HG02623 (cell line): ENCODE measurements around the gene ALOXE3.

Experiments used
- ATAC-seq: cut with Tn5 transposase; IDR thresholded peaks from one replicate; pipeline ENCODE4 v1.9.1; 2021; ENCODE audit warnings: moderate library complexity; ENCODE audit not compliant: unreplicated experiment

Gene ALOXE3

DNA sequence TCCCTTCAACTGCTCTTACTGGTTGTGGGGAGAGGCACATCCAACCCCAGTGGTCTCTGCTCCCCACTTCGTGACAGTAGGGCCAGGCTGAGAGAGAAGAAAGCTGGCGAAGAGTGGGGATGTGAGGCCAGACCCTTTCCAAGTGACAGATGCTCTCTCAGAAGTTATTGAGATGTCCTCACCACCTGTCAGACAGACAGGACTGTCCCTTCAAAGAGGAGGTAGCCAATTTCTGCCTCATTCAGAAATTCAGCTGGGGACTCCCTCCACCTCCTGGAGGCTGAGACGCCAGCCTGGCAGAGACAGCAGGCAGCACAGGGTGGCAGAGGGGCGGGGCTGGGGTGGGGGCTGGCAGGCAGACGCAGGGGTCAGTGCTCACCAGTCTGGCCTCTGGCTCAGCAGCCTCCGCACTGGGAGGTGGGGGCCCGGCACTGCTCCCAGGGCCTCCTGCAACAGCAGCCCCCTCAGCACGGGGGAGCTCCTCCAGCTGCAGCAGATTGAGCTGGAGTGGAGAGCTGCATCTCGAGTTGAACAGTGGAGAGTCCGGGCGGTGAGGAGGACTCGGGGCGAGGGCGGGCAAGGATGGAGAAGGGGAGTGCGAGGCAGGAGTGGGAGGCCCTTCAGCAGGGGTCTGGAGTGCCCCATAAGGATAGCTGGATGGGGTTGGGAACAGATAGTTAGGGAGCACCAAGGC is 24.7 kb upstream of the ALOXE3 start:
- no peak for ATAC-seq

DNA sequence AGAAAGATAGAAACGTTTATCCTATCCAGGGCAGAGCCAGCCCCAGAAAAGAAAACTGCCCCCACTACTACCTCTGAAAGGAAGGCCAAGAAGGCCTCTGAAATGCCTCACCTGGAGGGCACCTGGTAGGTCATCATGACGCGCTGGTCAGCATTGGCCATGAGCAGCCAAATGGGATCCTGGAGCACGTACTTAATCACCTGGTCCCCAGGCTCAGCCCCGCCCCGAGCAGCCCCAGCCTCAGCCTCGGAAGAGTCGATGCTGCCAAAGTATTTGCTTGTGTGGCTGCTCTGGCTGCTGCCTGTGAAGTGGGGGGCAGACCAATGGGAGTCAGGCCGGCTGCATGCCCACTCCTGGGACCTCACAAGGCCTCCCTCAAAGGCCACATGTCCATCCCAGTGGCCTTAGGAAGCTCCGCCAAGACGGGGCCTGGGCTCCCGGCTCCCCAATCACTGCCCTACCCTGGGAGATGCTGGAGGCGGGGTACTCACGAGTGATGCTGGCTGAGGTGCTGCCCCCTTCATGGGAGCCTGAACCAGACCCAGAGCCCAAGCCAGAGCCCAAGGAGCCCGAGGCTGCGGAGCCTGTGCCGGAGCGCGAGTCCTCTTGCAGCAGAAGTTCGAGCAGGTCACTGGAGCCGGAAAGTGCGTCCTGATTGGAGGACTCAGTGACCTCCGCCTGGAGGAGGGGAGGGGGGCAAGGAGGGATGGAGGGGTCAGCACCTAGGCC is 24.0 kb upstream of the ALOXE3 start:
- ATAC-seq = no peak

DNA sequence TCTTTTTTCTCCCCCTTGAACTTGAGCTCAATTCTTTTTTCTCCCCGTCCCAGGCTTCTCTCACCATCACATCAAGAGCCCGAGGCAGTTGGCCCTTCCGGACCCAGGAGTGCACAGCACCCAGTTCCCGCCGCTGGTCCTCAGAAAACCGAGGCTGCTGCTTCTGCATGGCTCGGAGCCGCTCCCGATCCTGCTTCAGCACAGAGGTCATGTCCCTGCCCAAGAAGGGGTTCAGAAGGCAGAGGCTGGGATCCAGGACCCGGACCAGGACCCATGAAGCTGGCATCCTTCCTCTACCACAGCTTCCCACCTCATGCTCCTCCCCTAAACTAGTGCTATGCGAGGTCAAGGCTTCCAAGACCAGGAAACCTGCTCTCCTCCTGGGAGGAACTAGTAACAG is 23.4 kb upstream of the ALOXE3 start:
- ATAC-seq = no peak

DNA sequence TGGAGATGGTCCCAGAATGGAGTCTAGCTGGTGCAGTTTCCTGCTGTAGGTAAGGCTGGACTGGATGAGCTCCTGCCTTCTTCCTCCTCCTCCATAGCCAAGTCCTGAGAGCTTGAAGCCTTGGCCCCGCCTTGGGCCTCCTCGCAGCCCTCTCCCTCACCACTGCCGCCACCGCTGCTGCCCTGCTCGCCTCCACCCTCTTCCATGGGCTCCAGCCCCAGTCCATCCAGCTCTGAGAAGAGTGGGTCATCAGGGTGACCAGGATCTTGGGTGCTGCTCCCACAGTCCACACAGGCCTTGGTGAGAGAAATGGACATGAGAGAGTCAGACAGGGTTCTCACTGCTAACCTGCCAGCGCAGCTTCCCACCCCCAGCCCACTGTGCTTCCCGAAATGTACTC is 22.7 kb upstream of the ALOXE3 start:
- no peak for ATAC-seq

DNA sequence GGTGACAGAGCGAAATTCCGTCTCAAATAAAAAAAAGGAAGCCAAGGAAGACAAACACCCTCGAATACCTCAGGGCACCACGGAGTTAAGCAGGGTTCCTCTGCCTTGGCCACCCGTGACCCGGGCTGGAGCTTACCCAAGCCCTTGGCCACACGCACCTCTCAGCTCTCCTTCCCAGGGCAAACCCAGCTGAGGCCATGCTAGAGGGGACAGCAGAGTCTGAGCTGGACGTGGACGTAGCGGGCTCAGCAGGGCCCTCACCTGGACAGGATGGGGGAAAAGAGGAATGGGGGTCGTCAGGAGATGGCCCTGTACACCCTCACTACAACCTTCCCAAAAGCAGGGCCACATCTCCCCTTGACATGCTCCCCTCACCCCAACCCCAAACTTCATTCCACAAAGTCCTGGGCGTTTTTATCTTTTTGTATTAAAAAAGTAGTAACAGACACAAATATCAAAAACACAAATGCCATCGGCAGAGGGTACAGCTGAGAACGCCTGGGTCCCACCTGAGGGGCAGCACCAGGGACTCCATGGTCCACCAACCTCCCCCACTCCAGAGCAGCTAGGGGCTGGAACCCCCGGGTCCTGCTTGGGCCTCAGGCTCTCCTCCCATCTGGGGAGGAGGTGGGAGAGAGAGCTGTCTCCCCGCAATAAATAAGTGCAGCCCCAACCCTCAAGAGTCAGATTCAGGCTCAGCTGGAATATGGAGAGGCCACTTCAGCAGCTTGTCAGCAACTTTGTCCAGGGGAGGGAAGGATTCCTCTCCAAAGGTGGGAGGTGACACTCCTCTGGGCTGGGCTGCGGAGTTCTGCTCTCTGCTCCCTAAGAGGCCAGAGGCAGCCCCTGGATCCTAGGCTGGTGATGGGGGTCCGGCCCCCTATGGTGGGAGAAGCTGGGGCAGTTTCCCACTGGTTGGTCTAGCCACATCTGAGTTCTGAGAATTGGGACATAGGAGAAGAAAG is 22.0 kb upstream of the ALOXE3 start:
- no peak for ATAC-seq

DNA sequence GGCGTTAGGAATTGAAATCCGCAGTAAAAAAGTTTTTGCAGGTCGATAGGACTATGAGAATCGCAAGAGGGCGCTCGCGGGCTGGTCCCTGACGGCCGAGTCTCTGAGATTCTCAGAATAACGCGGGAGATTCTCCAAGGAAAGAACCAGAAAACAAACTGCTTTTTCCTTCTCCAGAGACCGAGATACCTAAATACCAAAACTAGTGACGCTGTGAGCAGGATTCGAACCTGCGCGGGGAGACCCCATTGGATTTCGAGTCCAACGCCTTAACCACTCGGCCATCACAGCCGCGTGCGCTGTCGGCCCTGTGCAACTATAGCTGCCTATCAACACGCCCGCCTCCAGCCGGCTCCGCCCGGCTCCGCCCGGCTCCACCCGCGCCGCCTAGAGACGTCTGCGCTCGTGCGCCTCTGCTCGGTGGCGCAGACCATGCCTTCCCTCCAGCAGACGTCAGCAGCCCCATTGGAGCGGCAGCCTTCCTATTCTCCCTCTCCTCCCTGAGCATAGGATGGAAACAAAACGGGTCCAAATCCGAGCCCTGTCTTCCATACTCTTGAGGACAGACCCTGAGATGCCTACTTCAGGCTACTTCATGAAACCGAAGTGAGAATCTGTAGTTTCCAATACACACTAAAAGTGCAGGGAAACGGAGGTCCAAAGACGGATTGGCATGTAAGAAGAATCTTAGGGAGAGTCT is 20.5 kb upstream of the ALOXE3 start:
- peak; percentile 83 for ATAC-seq

DNA sequence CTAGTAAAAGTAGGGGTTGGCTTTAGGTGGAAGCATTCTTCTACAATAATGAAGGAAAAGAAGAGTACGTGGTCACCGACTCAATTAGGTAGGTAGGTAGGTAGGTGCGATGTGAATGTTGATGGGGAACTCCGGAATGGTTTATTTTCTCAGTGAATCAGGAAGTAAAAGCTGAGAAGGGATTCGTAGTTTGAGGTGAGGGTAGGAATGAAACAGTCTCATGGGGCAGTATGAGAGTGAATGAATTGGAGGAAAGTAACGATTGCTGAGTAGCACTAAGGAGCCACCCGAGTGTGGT is 20.0 kb upstream of the ALOXE3 start:
- no peak for ATAC-seq

DNA sequence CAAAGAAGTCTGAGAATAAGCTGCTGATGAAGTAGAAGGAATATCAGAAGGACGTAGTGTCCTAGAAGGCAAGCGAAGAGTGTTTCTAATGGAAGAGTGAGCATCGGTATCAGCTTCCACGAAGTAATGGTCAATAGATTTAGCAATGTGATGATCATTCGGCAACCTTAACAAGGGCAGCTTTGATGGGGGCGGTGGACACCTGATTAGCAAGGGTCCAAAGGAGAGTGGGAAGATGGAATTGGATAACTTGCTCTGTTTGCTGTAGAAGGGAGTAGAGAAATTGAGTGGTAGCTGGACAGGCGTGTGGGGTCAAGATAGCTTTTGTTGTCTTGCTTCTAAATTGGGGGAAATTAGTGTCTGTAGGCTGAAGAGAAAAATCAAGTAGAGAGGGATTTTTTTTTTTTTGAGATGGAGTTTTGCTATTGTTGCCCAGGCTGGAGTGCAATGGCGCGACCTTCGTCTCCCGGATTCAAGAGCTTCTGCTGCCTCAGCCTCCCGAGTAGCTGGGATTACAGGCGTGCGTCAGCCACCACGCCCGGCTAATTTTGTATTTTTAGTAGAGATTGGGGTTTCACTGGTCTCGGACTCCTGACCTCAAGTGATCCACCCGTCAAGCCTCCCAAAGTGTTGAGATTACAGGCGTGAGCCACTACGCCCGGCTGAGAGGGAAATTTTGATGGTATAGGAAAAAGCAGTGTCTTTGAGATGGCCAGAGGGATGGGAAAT is 19.5 kb upstream of the ALOXE3 start:
- no peak for ATAC-seq

DNA sequence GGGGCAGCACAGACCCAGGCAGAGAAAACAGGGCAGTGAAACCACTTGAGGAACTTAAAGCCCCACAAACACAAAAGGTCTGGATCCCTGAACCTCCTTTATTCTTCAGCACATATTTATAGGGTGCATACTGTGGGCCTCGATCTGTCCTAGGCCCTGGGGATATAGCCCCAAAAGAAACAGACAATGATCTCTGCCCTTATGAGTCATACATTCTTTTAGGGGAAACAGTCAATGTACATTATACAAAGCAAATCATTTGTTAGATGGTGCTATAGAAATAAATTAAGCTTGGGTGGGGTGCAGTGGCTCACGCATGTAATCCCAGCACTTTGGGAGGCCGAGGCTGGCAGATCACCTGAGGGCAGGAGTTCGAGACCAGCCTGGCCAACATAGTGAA is 15.6 kb upstream of the ALOXE3 start:
- no peak for ATAC-seq

DNA sequence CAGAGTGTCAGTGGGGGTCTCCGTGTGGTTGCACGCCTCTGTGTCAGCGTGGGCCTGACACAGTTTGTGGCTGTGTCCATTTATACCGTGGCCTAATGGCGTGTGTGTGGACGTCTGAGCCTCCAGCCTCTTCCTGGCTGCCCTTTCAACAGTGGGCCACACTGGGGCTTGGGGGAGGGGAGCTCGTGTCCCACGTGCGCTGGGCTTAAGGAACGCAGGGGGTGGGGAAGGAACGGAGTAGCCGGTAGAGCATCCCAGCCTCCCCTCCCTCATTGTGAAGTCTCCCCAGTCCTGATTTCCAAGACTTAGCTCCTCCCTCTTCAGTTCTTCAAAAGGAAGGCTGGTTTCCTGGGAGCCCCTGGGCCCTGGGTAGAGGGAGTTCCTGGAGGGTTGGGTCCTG is 15.1 kb upstream of the ALOXE3 start:
- ATAC-seq = no peak

DNA sequence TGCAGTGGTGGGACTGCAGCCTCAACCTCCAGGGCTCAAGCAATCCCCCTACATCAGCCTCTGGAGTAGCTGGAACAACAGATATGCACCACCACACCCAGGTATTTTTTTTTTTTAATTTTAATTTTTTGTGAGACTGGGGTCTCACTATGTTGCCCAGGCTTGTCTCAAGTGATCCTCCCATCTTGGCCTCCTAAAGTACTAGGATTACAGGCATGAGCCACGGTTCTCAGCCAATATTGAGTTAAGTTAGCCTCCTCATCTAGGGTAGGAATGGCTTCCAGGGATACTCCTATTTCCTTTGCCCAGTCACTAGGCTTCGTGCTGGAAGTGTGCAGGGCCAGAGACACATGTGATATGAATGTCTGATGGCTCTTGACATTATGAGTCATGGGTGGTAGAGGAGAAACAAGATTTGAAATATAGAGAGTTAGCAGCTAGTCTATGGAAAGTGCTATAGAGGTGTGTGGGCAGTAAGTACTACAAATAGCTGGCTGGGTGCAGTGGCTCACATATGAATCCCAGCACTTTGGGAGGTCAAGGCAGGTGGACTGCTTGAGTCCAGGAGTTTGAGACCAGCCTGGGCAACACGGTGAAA is 13.6 kb upstream of the ALOXE3 start:
- no peak for ATAC-seq

DNA sequence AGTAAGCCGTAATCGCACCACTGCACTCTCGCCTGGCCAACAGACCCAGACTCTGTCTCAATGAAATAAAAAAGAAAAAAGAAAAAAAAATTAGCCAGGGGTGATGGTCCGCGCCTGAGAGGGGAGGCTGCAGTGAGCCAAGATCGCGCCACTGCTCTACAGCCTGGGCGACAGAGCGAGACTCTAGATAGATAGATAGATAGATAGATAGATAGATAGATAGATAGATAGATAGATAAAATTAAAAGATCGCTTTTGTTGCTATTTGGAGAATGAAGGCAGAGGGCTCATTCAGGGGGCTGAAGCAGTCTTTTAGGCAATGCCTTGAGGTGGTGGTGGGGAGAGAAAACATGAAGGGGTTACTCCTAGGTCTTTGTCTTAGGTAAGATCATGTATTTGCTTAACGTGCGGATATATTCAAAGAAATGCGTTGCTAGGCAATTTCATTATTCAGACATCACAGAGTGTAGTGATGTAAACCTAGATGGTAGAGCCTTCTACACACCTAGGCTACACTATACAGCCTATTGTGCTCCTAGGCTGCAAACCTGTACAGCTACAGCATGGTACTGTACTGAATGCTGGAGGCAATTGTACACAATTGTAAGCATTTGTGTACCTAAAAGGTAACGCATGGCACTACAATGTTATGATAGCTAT is 9.9 kb upstream of the ALOXE3 start:
- no peak for ATAC-seq

DNA sequence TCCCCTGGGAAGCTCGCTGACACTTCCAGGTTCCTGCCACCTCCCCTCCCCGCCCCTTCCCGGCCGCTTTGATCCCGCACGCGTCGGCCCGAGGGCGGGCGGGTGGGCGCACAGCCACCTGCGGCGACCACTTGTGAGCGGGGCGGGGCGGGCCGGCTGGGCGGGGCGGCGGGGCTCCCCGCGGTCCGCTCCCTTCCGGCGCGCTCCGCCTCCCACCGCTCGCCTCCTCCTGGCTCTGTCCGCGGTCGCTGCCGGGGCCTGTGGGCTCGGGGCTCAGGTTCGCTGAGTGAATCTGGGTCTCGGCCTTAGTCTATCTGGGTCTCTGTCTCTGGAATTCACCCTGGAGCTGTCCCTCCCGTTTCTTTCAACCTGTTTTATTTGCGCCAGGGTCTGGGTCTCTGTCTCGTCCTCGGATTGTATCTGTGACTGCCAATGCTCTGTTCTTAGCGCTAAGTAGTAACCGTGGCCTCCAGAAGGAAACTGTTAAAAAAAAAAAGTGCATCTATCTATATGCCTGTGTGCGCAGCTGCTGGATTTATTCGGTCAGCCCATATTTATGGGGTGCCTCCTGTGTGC is 8.3 kb upstream of the ALOXE3 start:
- no peak for ATAC-seq

DNA sequence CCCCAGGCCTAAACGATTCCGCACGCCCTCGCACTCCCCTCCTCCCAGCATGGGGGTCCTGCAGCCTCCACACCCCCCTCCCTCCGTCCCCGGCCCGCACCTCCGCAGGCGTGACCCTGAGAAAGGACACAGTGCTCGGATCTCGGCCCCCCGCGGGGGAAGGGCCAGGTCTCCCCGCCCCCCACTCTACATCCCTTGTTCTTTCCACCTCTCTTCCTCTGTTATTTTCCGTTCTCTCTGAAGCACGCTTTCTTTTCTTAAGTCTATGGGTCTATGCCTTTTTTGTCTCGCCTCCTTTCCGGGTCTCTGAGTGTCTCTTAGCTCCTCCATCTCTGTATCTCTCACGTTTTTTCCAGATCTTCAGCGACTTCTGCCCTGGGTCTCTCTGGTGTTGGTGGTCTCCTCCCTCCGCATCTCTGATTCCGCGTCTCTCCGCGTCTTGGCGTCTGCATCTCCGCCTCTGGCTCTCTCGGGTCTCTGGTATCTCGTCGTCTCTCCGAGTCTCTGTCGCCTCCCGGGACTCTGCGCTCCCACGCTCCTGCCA is 7.7 kb upstream of the ALOXE3 start:
- ATAC-seq = no peak

DNA sequence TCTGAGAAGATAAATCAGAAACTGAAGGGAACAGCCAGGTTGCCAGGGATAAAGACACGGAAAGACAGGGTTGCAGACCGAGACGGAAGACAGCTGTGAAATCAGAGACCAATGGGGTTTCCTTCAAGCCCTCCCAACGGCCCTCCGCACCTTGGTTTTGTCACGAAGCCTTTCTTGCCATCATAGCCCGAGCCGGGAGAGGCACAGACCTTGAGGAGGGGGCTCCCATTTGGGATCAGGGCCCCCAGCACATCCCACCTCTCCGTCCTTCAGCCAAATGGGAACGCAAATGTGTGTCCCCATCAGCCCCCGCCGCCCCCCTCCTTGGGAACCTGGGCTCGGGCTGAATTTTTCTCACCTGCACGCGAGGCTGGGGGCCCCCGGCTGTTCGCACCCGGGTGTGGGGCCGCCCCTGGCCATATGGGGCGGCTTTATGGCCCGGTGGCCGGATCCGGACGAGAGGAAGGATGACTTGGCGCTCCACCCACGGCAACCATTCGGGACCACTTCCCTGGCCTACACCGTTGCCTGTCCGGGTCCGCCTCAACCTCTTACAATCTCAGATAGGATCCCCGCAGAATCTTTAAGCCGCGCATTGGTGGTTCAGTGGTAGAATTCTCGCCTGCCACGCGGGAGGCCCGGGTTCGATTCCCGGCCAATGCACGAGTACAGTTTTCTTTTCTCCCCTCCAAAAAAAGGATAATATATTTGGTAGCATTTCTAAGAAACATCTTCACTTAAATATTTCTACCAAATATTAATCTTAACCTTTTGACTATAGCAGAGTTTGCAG is 7.0 kb upstream of the ALOXE3 start:
- ATAC-seq = no peak

DNA sequence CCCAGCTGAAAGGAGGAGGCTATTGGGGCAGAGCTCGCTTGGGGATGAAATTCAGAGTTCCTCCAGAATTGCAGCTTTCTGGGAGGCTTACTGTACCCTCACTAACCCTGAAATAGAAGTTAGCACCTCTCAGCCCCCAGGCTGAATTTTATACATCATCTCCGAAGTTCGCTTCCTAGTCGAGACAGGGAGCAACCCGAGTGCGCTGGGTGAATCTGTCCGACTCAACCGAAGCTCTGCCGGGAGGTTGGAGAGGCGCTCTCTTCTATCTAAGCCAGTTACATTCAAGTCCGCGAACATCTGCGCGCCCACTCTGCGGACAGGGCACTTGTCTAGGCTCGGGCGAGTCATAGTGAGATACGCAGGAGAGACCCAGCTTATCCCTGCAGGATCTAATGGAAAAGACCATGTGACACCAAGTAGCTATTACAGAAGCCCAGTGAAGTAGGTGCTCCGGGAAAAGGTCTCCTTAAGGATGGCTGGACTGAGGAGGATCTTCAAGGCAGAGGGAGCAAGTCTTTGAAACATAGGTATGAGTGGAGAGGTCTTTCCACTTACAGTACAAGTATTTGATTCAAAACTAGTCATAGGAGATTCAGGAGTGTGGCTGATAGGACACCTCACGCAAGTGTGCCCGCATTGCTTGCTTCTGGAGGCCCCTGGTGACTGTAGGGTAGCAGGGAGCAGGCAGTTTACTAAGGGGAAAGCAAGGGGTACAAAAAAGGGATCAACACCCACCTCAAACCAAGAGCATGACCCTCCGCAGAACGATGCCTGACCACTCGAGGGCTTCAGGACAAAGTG is 6.2 kb upstream of the ALOXE3 start:
- ATAC-seq = no peak

DNA sequence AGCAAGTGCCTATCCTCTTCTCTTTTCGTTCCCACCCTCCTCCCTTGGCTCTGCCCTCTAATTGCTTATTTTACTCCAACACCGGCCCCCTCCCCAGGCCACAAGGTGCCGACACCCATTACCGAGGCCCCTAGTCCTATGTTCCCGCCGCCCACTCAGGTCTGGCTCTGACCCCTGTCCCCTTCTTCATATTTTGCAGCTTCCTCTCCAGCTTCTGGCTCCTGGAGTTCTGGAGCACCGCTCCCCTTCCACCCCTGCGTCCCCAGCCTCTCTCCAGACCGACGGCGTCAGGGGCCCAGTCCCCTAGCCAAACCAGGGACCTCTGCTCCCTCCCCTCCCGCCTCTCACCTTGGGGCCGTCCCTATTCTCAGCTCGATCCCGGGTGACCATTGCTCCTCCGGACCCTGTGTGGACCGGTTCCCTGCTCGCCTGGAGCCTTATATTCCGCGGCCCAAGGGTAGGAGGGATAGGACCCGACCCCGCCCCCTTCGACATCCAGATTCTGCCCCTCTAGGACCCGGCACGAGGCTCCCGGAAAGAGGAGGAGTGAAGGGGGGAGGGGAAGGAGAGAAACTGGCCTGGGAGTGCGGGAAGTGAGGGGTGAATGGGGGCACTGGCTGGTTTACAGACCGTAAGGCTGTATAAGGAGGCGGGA is 5.5 kb upstream of the ALOXE3 start, which contains the start of gene HES7:
HES7 (minus strand) TSS at position 412 of the 655 bp plus-strand sequence; CDS start at position 390, 22 bp downstream.
- no peak for ATAC-seq
